ENCODE measurements around the gene RGCC. TPM values are rescaled to one million over a fixed set of nuclear protein-coding genes. Genes with fewer than 3 reads are reported as not detected.
"Not testable (repeated sequence)": the region's sequence is repeated elsewhere in the genome, so short reads cannot be mapped to it uniquely, and the experiment has no call there.

The RGCC gene
- total RNA-seq, 1 donor from 2014 or later, result not detected

DNA sequence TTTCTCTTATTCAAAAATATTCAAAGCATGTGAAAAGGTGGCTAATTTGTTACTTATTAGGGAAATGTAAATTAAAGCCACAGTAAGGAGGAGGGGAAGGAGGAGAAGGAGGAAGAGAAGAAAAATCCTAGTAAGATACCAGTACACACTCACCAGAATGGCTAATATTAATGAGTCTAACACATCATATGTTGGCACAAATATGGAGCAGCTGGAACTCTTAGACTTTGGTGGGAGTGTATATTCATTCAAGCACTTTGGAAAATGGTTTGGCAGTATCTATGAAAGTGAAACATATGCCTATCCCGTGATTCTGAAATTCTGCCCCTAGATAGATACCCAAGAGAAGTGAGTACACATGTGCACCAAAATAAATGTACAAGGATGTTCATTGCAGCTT lies 38.1 kb upstream of the RGCC start:
- no peaks in the 10 kb centered on the region for H3K36me3 Mint-ChIP-seq (ENCODE audit: insufficient read depth)
- H3K4me3 Mint-ChIP-seq (ENCODE audit: low read depth), result no peak overlapping the region
- H3K9me3 Mint-ChIP-seq (ENCODE audit: low read depth), result peaks cover 3% of the 10 kb centered on the region
- peaks cover 1% of the 10 kb centered on the region for H3K4me1 Mint-ChIP-seq (ENCODE audit: low read depth)
- peaks cover 3% of the 10 kb centered on the region for H3K27me3 Mint-ChIP-seq
- no peak overlapping the region for H3K27ac Mint-ChIP-seq
- no peak for DNase-seq (ENCODE audit: low spot score, unreplicated experiment)
- TF ChIP-seq, protein P1, sequence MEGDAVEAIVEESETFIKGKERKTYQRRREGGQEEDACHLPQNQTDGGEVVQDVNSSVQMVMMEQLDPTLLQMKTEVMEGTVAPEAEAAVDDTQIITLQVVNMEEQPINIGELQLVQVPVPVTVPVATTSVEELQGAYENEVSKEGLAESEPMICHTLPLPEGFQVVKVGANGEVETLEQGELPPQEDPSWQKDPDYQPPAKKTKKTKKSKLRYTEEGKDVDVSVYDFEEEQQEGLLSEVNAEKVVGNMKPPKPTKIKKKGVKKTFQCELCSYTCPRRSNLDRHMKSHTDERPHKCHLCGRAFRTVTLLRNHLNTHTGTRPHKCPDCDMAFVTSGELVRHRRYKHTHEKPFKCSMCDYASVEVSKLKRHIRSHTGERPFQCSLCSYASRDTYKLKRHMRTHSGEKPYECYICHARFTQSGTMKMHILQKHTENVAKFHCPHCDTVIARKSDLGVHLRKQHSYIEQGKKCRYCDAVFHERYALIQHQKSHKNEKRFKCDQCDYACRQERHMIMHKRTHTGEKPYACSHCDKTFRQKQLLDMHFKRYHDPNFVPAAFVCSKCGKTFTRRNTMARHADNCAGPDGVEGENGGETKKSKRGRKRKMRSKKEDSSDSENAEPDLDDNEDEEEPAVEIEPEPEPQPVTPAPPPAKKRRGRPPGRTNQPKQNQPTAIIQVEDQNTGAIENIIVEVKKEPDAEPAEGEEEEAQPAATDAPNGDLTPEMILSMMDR (IDR thresholded peaks at IDR 0.05; ENCODE audit: unreplicated experiment), result no peak

DNA sequence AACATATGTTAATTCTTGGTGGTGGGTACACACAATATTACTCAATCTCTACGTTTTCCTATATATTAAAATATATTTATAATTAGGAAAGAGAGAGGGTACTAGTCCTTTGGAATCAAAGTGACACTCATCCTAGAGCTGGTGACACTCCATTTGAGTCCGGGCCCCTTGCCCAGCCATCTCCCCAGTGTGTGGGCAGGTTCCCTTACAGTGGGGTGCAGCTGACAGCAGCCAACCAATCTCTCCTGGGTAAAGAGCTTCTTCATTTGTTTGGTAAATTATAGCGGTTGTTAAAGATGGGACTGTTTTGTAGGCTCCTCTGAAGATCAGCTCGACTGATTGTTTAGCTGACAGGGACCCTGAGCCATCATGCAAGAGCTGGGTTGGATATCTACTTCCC lies 37.2 kb upstream of the RGCC start:
- TF ChIP-seq, protein P1 (IDR thresholded peaks at IDR 0.05; ENCODE audit: unreplicated experiment), result no peak
- peaks cover 1% of the 10 kb centered on the region for H3K4me1 Mint-ChIP-seq (ENCODE audit: low read depth)
- DNase-seq (ENCODE audit: low spot score, unreplicated experiment), result no peak
- peaks cover 3% of the 10 kb centered on the region for H3K9me3 Mint-ChIP-seq (ENCODE audit: low read depth)
- H3K27ac Mint-ChIP-seq, result no peak overlapping the region
- H3K4me3 Mint-ChIP-seq (ENCODE audit: low read depth), result no peak overlapping the region
- no peaks in the 10 kb centered on the region for H3K36me3 Mint-ChIP-seq (ENCODE audit: insufficient read depth)
- H3K27me3 Mint-ChIP-seq, result peaks cover 3% of the 10 kb centered on the region

DNA sequence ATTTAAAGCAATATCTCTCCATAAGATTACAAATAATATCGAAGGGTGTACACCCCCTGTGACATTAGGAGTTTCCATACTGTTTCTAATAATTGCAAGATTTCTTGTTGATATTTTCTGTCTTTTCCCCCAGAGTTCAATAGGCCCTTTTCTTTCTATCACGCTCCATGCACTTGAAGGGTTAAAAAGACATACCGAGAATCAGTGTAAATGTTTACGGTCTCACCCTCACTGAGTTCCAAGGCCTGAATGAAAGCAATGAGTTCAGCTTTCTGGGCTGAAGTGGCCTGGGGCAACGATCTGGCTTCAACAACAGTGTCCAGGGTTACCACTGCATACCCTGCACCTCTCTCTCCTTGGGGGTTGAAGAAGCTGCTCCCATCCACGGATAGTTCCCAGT lies 36.0 kb upstream of the RGCC start:
- not testable (repeated sequence) for H3K4me1 Mint-ChIP-seq (ENCODE audit: low read depth); H3K9me3 Mint-ChIP-seq (ENCODE audit: low read depth); H3K4me3 Mint-ChIP-seq (ENCODE audit: low read depth); H3K27ac Mint-ChIP-seq; H3K27me3 Mint-ChIP-seq; DNase-seq (ENCODE audit: low spot score, unreplicated experiment); H3K36me3 Mint-ChIP-seq (ENCODE audit: insufficient read depth)

GRCh38 chr13:41421983-41422382 lies 35.4 kb upstream of the RGCC start:
- not testable (repeated sequence) for H3K27me3 Mint-ChIP-seq; H3K36me3 Mint-ChIP-seq (ENCODE audit: insufficient read depth); H3K9me3 Mint-ChIP-seq (ENCODE audit: low read depth); H3K4me1 Mint-ChIP-seq (ENCODE audit: low read depth); H3K27ac Mint-ChIP-seq; H3K4me3 Mint-ChIP-seq (ENCODE audit: low read depth); DNase-seq (ENCODE audit: low spot score, unreplicated experiment)

GRCh38 chr13:41423259-41423658 lies 34.1 kb upstream of the RGCC start:
- DNase-seq (ENCODE audit: low spot score, unreplicated experiment); H3K27ac Mint-ChIP-seq; H3K36me3 Mint-ChIP-seq (ENCODE audit: insufficient read depth); H3K4me1 Mint-ChIP-seq (ENCODE audit: low read depth); H3K4me3 Mint-ChIP-seq (ENCODE audit: low read depth); H3K9me3 Mint-ChIP-seq (ENCODE audit: low read depth): not testable (repeated sequence)
- H3K27me3 Mint-ChIP-seq, result peaks cover 12% of the 10 kb centered on the region

DNA sequence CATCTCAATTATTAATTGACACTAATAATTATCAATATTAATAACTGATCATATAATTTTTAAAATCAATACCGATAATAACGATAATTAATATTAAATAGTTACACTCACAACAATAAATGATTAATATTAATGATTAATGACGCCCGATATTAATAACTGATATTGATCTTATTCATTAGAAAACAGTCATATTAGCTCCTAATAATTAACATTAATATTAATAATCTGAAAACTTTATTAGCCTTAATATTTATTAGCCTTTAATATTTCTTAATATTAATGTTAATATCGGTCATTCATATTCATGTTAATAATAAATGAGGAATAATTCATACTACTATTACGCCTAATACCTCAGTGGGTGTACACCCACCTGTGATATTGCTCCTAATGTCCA lies 32.7 kb upstream of the RGCC start:
- H3K27me3 Mint-ChIP-seq, result peaks cover 18% of the 10 kb centered on the region
- not testable (repeated sequence) for DNase-seq (ENCODE audit: low spot score, unreplicated experiment)

GRCh38 chr13:41426047-41426446 lies 31.3 kb upstream of the RGCC start:
- Mint-ChIP-seq H3K27me3 (peaks cover 15% of the 10 kb centered on the region), H3K27ac (no peak overlapping the region), H3K36me3 (ENCODE audit: insufficient read depth) (peaks cover 1% of the 10 kb centered on the region), H3K4me3 (ENCODE audit: low read depth) (no peak overlapping the region), H3K4me1 (ENCODE audit: low read depth) (peaks cover 1% of the 10 kb centered on the region), H3K9me3 (ENCODE audit: low read depth) (peaks cover 5% of the 10 kb centered on the region)
- TF ChIP-seq, protein P1 (IDR thresholded peaks at IDR 0.05; ENCODE audit: unreplicated experiment), result no peak
- no peak for DNase-seq (ENCODE audit: low spot score, unreplicated experiment)

More for the DNA sequence above, 32.7 kb upstream of the RGCC start:
- H3K4me3 Mint-ChIP-seq (ENCODE audit: low read depth); H3K27ac Mint-ChIP-seq; H3K9me3 Mint-ChIP-seq (ENCODE audit: low read depth); H3K4me1 Mint-ChIP-seq (ENCODE audit: low read depth); H3K36me3 Mint-ChIP-seq (ENCODE audit: insufficient read depth): not testable (repeated sequence)
